Kidney epithelial cell (primary cell): Measurements from ENCODE around the gene SHB. TPM values are rescaled to one million over a fixed set of nuclear protein-coding genes. Genes with fewer than 3 reads are reported as not detected.

Source experiments
- DNase-seq: peaks from one replicate; pipeline ENCODE4 v3.0.0-alpha.2; 2010; ENCODE audit warnings: low read depth
- H3K27me3 ChIP-seq: 2 replicates; pipeline ENCODE4 v1.6.0; 2011; ENCODE audit warnings: low read length; ENCODE audit not compliant: control insufficient read depth, insufficient read depth
- H3K36me3 ChIP-seq: 2 replicates; pipeline ENCODE4 v1.5.1; 2011; ENCODE audit warnings: low read length; ENCODE audit not compliant: control insufficient read depth, insufficient read depth
- H3K4me3 ChIP-seq: 2 replicates; pipeline ENCODE4 v1.5.1; 2011; ENCODE audit warnings: low read depth, mild to moderate bottlenecking, control low read depth, low read length
- CTCF ChIP-seq: IDR thresholded peaks from 2 replicates; pipeline ENCODE4 v1.5.1; 2011; ENCODE audit warnings: mild to moderate bottlenecking, moderate library complexity, low read length, control low read depth, inconsistent platforms; ENCODE audit not compliant: insufficient read depth, poor library complexity, severe bottlenecking
- total RNA-seq: library from RNA; depleted of rRNA; stranded (reverse); fragments of >200 nt; gene quantifications from 2 replicates; pipeline ENCODE4 v1.2.3, GENCODE V29; 2015

SHB gene
- total RNA-seq, 1 donor from 2014 or later, result 39.1 TPM

DNA sequence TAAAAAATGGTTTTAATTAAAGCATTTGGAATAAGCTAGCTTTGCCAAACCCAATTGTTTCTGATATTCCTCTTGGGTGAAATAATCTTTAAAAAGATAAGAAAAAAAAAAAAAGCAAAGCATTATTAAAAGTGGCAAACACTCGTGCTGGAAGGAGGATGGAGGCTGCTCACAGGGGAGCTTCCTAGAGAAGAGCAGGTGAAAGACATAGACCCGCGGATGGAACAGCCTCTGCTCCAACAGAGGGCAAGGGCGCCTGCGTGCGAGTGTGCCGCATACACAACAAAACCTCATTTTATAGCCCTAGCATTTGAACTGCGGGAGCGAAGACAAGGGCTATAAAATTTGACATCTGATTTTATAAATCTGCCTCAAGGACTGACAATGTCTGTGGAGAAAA is 131.7 kb downstream of the SHB start:
- DNase-seq, result no peak
- Histone ChIP-seq H3K27me3 (no peaks in the 10 kb centered on the region), H3K4me3 (no peak overlapping the region), H3K36me3 (no peaks in the 10 kb centered on the region)
- TF ChIP-seq CTCF, result no peak

- Histone ChIP-seq H3K36me3 (no peaks in the 10 kb centered on the region), H3K4me3 (no peak overlapping the region), H3K27me3 (no peaks in the 10 kb centered on the region)
- DNase-seq, result no peak
- no peak for TF ChIP-seq CTCF
Observed at GRCh38 chr9:37936965-37937364, 132.1 kb downstream of the SHB start.

DNA sequence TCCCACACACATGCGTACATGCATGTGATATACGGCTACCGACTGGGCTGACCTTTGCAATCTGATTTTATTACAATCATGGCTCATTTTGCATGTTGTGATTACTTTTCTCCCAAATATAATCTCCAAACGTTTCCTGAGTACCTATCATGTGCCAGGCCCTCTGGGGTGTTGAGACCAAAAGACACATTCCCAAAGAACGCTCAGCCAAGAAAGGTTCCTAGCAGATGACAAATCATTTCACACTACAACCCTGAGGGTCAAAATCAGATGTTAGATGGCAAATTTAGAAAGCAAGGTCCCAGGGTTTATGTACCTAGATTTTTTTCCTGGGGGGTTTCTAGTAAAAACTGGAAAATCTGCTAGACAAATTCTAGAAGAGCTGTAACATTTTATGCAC is 132.7 kb downstream of the SHB start:
- DNase-seq, result no peak
- no peak for TF ChIP-seq CTCF
- no peak overlapping the region for H3K4me3 ChIP-seq
- no peaks in the 10 kb centered on the region for H3K27me3 ChIP-seq
- no peaks in the 10 kb centered on the region for H3K36me3 ChIP-seq

DNA sequence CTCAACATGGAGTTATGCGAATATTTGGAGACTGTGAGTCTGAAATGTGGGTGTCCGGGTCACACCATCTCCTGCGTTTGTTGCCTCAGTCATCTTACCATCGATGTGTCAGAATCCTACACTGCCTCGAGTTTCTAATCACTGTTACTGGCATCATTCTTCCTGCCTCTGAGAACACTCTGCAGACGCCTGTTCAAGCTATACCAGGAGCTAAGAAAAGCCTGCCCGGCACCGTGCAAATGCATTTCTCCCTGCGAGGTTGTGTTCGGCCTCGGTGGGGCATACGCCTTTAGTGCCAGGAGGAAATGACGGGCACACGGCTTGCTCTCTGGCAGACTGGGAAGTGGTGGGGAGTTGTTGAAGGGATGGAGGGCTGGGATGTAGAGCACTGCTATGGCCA is 133.9 kb downstream of the SHB start:
- TF ChIP-seq CTCF, result no peak
- Histone ChIP-seq H3K4me3 (no peak overlapping the region), H3K36me3 (no peaks in the 10 kb centered on the region), H3K27me3 (no peaks in the 10 kb centered on the region)
- DNase-seq, result no peak

- no peak for TF ChIP-seq CTCF
- Histone ChIP-seq H3K36me3 (peaks cover 2% of the 10 kb centered on the region), H3K27me3 (no peaks in the 10 kb centered on the region), H3K4me3 (no peak overlapping the region)
- DNase-seq, result no peak
Observed at GRCh38 chr9:37931592-37931991, 137.4 kb downstream of the SHB start.

- Histone ChIP-seq H3K4me3 (no peak overlapping the region), H3K27me3 (no peaks in the 10 kb centered on the region), H3K36me3 (peaks cover 2% of the 10 kb centered on the region)
- no peak for TF ChIP-seq CTCF
- DNase-seq, result no peak
Observed at GRCh38 chr9:37929441-37929895, 139.6 kb downstream of the SHB start.
